Colonic mucosa (tissue), 4 donors: ENCODE data around the gene RFC2. TPM values are rescaled to one million over a fixed set of nuclear protein-coding genes. Genes with fewer than 3 reads are reported as not detected.

ENCODE experiments used
- DNase-seq: peaks from one replicate; pipeline ENCODE4 v3.0.0-alpha.2; 2020
- H3K27ac ChIP-seq: fragments of 200-600 bp; one replicate; pipeline ENCODE4 v1.8.0; 2021
- H3K27me3 ChIP-seq: fragments of 200-600 bp; one replicate; pipeline ENCODE4 v1.8.0; 2021
- H3K36me3 ChIP-seq: fragments of 200-600 bp; one replicate; pipeline ENCODE4 v1.8.0; 2021
- H3K4me1 ChIP-seq: fragments of 200-600 bp; one replicate; pipeline ENCODE4 v1.8.0; 2021; ENCODE audit warnings: mild to moderate bottlenecking
- H3K4me3 ChIP-seq: fragments of 200-600 bp; one replicate; pipeline ENCODE4 v1.8.0; 2021
- H3K9ac ChIP-seq, 2 donors: one replicate each; pipeline ENCODE4 v1.7.0; 2013; ENCODE audit warnings: control low read depth in 2 of 2, low read depth in 2 of 2, low read length in 2 of 2
- H3K9me3 ChIP-seq: fragments of 200-600 bp; one replicate; pipeline ENCODE4 v1.8.0; 2021
- CTCF ChIP-seq: fragments of 200-600 bp; IDR thresholded peaks from one replicate; pipeline ENCODE4 v1.8.0; 2022; ENCODE audit warnings: antibody characterized with exemption, mild to moderate bottlenecking
- intact Hi-C: fragments of 100-400 bp; cut with DNase I; formaldehyde crosslinking; loops from one replicate; pipeline ENCODE4 v1.14.1; 2022
- total RNA-seq, 2 donors: library from RNA; stranded (reverse); fragmentation: NEBNext Ultra II Directional in 1 of 2; extraction: Animal tissue kit (Norgen Biotek cat#: 25700) in 1 of 2; gene quantifications; one replicate each; pipeline ENCODE4 v1.2.1, GENCODE V29; 2021
- donor health status: healthy.
- donor health status: DM: no; HTN: no; CAD: no.
- donor health status: DM: no; HTN: no; CAD: no.

Gene RFC2
- total RNA-seq, 2 donors from 2014 or later: 18.5 to 43.8 TPM

GRCh38 chr7:74242122-74242443 is 12.1 kb downstream of the RFC2 start:
- Histone ChIP-seq H3K4me3 (no peak overlapping the region), H3K9me3 (no peaks in the 10 kb centered on the region), H3K27me3 (no peaks in the 10 kb centered on the region), H3K9ac (no peak overlapping the region), H3K27ac (no peak overlapping the region), H3K36me3 (no peaks in the 10 kb centered on the region), H3K4me1 (no peaks in the 10 kb centered on the region)
- no peak for DNase-seq
- TF ChIP-seq CTCF: no peak
- intact Hi-C loops: no loop called here

- H3K9me3 ChIP-seq: no peaks in the 10 kb centered on the region
- no peak overlapping the region for H3K4me3 ChIP-seq
- H3K9ac ChIP-seq: no peak overlapping the region
- H3K27ac ChIP-seq: no peak overlapping the region
- intact Hi-C loops: no loop called here
- no peaks in the 10 kb centered on the region for H3K36me3 ChIP-seq
- no peaks in the 10 kb centered on the region for H3K4me1 ChIP-seq
- no peaks in the 10 kb centered on the region for H3K27me3 ChIP-seq
- TF ChIP-seq CTCF: no peak
- DNase-seq: no peak
These were observed 13.7 kb downstream of the RFC2 start for GRCh38 chr7:74240482-74240881.

GRCh38 chr7:74236284-74236683 is 17.9 kb downstream of the RFC2 start:
- Histone ChIP-seq H3K4me3 (no peak overlapping the region), H3K9me3 (no peaks in the 10 kb centered on the region), H3K9ac (no peak overlapping the region), H3K36me3 (no peaks in the 10 kb centered on the region), H3K27me3 (no peaks in the 10 kb centered on the region), H3K4me1 (no peaks in the 10 kb centered on the region), H3K27ac (no peak overlapping the region)
- no peak for DNase-seq
- intact Hi-C loops: no loop called here
- TF ChIP-seq CTCF: no peak

DNA sequence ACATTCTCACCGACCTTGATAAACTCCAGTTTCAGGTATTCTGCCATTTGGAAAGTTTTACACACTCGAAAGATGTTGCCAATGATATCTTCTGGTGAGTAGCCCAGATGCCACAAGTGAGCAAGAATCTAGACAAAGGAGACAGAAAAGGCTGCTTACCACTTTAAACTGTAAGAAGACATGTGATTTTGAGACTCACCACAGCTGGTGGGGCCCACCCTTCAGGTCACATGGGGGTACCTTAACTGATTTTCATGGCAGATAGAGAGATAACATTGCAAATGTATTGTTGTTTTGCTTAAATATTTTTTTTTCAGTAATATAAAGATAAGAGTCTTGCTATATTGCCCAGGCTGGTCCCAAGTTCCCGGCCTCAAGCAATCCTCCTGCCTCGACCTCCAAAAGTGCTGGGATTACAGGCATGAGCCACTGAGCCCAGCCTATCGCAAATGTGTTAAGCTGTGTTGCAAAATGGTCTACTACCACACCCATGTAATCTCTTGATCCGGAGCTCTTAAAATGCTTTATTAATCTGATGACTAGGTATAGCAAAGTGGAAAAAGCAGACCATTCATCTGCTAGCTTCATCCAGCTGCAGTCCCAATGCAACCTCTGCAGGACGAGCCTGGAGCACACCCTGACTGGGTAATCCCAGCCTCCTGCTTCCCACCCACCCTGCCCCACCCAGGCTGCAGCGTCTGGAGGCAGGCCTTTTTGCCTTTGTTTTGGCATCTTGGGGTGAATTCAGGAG is 18.5 kb downstream of the RFC2 start:
- H3K27ac ChIP-seq: no peak overlapping the region
- no peaks in the 10 kb centered on the region for H3K27me3 ChIP-seq
- H3K9ac ChIP-seq: no peak overlapping the region
- H3K4me1 ChIP-seq: no peaks in the 10 kb centered on the region
- no peak overlapping the region for H3K4me3 ChIP-seq
- DNase-seq: no peak
- no peaks in the 10 kb centered on the region for H3K36me3 ChIP-seq
- intact Hi-C loops: no loop called here
- no peaks in the 10 kb centered on the region for H3K9me3 ChIP-seq
- TF ChIP-seq CTCF: no peak

DNA sequence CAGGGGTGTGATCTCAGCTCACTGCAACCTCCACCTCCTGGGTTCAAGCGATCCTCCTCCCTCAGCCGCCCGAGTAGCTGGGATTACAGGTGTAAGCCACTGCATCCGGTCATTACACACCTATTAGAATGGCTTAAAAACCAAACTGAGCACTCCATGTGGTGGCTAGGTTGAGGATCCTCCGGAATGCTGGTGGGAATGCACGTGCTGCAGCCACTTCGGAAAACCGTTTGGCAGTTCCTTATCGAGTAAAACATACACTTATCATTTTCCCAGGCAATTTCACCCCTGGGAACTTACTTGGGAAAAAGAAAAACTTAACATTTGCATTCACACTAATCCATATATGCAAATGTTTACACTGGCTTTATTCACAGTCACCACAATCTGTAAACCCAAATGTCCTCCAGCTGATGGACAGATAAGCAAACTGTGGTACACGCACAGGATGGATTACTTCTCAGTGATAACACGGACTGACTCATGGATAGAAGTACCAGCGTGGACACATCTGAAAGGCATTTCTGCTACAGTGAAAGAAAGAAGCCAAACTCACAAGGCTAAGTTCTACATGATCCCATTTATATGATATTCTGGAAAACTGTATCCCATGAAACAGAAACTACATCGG is 20.4 kb downstream of the RFC2 start:
- Histone ChIP-seq H3K4me3 (no peak overlapping the region), H3K9ac (no peak overlapping the region), H3K4me1 (no peaks in the 10 kb centered on the region), H3K9me3 (no peaks in the 10 kb centered on the region), H3K27me3 (no peaks in the 10 kb centered on the region), H3K36me3 (no peaks in the 10 kb centered on the region), H3K27ac (no peak overlapping the region)
- no peak for TF ChIP-seq CTCF
- DNase-seq: no peak
- intact Hi-C loops: no loop called here
